ENCODE results near the gene SYCE3.

The SYCE3 gene

GRCh38 chr22:50599816-50600455 is 37.2 kb upstream of the SYCE3 start:
- DNase-seq, result peak; percentile 29
- no peaks in the 10 kb centered on the region for H3K9me3 ChIP-seq (replicated peaks; ENCODE audit: insufficient read depth, low read length)
- no peak overlapping the region for H3K9ac ChIP-seq (ENCODE audit: low read length)
- H3K4me1 ChIP-seq (ENCODE audit: low read length), result no peaks in the 10 kb centered on the region
- H4K20me1 ChIP-seq (ENCODE audit: insufficient read depth, low read length), result no peaks in the 10 kb centered on the region
- H3K79me2 ChIP-seq (ENCODE audit: low read length), result no peaks in the 10 kb centered on the region
- no peak overlapping the region for H3K4me2 ChIP-seq (ENCODE audit: low read depth, low read length)
- no peaks in the 10 kb centered on the region for H3K9me2 ChIP-seq (replicated peaks; ENCODE audit: insufficient read depth, low read length)
- H3F3A ChIP-seq (ENCODE audit: insufficient read depth, low read length), result no peaks in the 10 kb centered on the region
- no peak overlapping the region for H3K4me3 ChIP-seq (ENCODE audit: low read length)
- TF ChIP-seq EZH2phosphoT487 (IDR thresholded peaks at IDR 0.05; ENCODE audit: low read length) (no peak), EZH2 (optimal IDR thresholded peaks at IDR 0.05; ENCODE audit: low read depth, low read length) (no peak), CTCF (IDR thresholded peaks at IDR 0.05; ENCODE audit: low read length) (no peak)
- H3K27me3 ChIP-seq (replicated peaks; ENCODE audit: insufficient read depth, low read length), result peaks cover 81% of the 10 kb centered on the region
- no peak overlapping the region for H3K27ac ChIP-seq (ENCODE audit: low read length)
- H3K36me3 ChIP-seq (replicated peaks; ENCODE audit: insufficient read depth, low read length), result no peaks in the 10 kb centered on the region
- no peak overlapping the region for H2AFZ ChIP-seq (ENCODE audit: low read length)

- TF ChIP-seq EZH2 (optimal IDR thresholded peaks at IDR 0.05; ENCODE audit: low read depth, low read length) (no peak), EZH2phosphoT487 (IDR thresholded peaks at IDR 0.05; ENCODE audit: low read length) (no peak), CTCF (IDR thresholded peaks at IDR 0.05; ENCODE audit: low read length) (no peak)
- no peaks in the 10 kb centered on the region for H3F3A ChIP-seq (ENCODE audit: insufficient read depth, low read length)
- no peak overlapping the region for H3K9ac ChIP-seq (ENCODE audit: low read length)
- no peaks in the 10 kb centered on the region for H3K36me3 ChIP-seq (replicated peaks; ENCODE audit: insufficient read depth, low read length)
- no peak overlapping the region for H3K4me3 ChIP-seq (ENCODE audit: low read length)
- H2AFZ ChIP-seq (ENCODE audit: low read length), result no peak overlapping the region
- no peak overlapping the region for H3K27ac ChIP-seq (ENCODE audit: low read length)
- H3K79me2 ChIP-seq (ENCODE audit: low read length), result no peaks in the 10 kb centered on the region
- H3K4me2 ChIP-seq (ENCODE audit: low read depth, low read length), result no peak overlapping the region
- peaks cover 60% of the 10 kb centered on the region for H3K27me3 ChIP-seq (replicated peaks; ENCODE audit: insufficient read depth, low read length)
- H3K9me2 ChIP-seq (replicated peaks; ENCODE audit: insufficient read depth, low read length), result no peaks in the 10 kb centered on the region
- no peaks in the 10 kb centered on the region for H3K4me1 ChIP-seq (ENCODE audit: low read length)
- H3K9me3 ChIP-seq (replicated peaks; ENCODE audit: insufficient read depth, low read length), result no peaks in the 10 kb centered on the region
- DNase-seq, result no peak
- no peaks in the 10 kb centered on the region for H4K20me1 ChIP-seq (ENCODE audit: insufficient read depth, low read length)
Measured at GRCh38 chr22:50597097-50597496, 34.4 kb upstream of the SYCE3 start.

- H3K9me3 ChIP-seq (replicated peaks; ENCODE audit: insufficient read depth, low read length), result no peaks in the 10 kb centered on the region
- no peak overlapping the region for H2AFZ ChIP-seq (ENCODE audit: low read length)
- H4K20me1 ChIP-seq (ENCODE audit: insufficient read depth, low read length), result no peaks in the 10 kb centered on the region
- no peak overlapping the region for H3K4me3 ChIP-seq (ENCODE audit: low read length)
- DNase-seq, result no peak
- H3K4me2 ChIP-seq (ENCODE audit: low read depth, low read length), result no peak overlapping the region
- H3K4me1 ChIP-seq (ENCODE audit: low read length), result no peaks in the 10 kb centered on the region
- H3K27me3 ChIP-seq (replicated peaks; ENCODE audit: insufficient read depth, low read length), result peaks cover 59% of the 10 kb centered on the region
- no peaks in the 10 kb centered on the region for H3K79me2 ChIP-seq (ENCODE audit: low read length)
- no peaks in the 10 kb centered on the region for H3K36me3 ChIP-seq (replicated peaks; ENCODE audit: insufficient read depth, low read length)
- H3K9ac ChIP-seq (ENCODE audit: low read length), result no peak overlapping the region
- H3F3A ChIP-seq (ENCODE audit: insufficient read depth, low read length), result no peaks in the 10 kb centered on the region
- no peak overlapping the region for H3K27ac ChIP-seq (ENCODE audit: low read length)
- no peaks in the 10 kb centered on the region for H3K9me2 ChIP-seq (replicated peaks; ENCODE audit: insufficient read depth, low read length)
- TF ChIP-seq EZH2 (optimal IDR thresholded peaks at IDR 0.05; ENCODE audit: low read depth, low read length) (no peak), EZH2phosphoT487 (IDR thresholded peaks at IDR 0.05; ENCODE audit: low read length) (no peak), CTCF (IDR thresholded peaks at IDR 0.05; ENCODE audit: low read length) (no peak)
Measured at GRCh38 chr22:50595189-50595588, 32.5 kb upstream of the SYCE3 start.

Measured in MM.1S (cell line).